Heart left ventricle (tissue), 16 donors: ENCODE data around the gene CPEB1. TPM values are rescaled to one million over a fixed set of nuclear protein-coding genes. Genes with fewer than 3 reads are reported as not detected.

Experiments
- ATAC-seq, 4 donors: fragments of 200-7000 bp; cut with Tn5 transposase; one replicate each; pipeline ENCODE4 v1.9.1; 2020 to 2022; ENCODE audit warnings: moderate library complexity in 4 of 4, mild to moderate bottlenecking in 3 of 4, moderate number of reproducible peaks in 1 of 4
- DNase-seq, 5 donors: peaks; one replicate each; pipeline ENCODE4 v3.0.0-alpha.2; 2020
- H3K27ac ChIP-seq, 12 donors: fragments of 200-600 bp; sonication (generic) in 4 of 12; one replicate each; pipeline versions ENCODE4 v1.5.0 to v1.8.0; 2016 to 2022; ENCODE audit warnings: mild to moderate bottlenecking in 2 of 12
- H3K27me3 ChIP-seq, 9 donors: fragments of 200-600 bp; sonication (generic) in 2 of 9; one replicate each; pipeline versions ENCODE4 v1.5.1 to v1.8.0; 2016 to 2022; ENCODE audit warnings: mild to moderate bottlenecking in 3 of 9
- H3K36me3 ChIP-seq, 9 donors: fragments of 200-600 bp; sonication (generic) in 2 of 9; one replicate each; pipeline versions ENCODE4 v1.5.0 to v1.8.0; 2018 to 2022; ENCODE audit warnings: mild to moderate bottlenecking in 2 of 9
- H3K4me1 ChIP-seq, 12 donors: fragments of 200-600 bp; sonication (generic) in 4 of 12; one replicate each; pipeline versions ENCODE4 v1.5.0 to v1.8.0; 2016 to 2022; ENCODE audit warnings: mild to moderate bottlenecking in 3 of 12
- H3K4me3 ChIP-seq, 12 donors: fragments of 200-600 bp; sonication (generic) in 4 of 12; one replicate each; pipeline versions ENCODE4 v1.5.0 to v1.8.0; 2017 to 2022; ENCODE audit warnings: mild to moderate bottlenecking in 9 of 12, moderate library complexity in 4 of 12
- H3K9me3 ChIP-seq, 12 donors: fragments of 200-600 bp; sonication (generic) in 4 of 12; one replicate each; pipeline versions ENCODE4 v1.5.0 to v1.8.0; 2016 to 2022; ENCODE audit warnings: mild to moderate bottlenecking in 1 of 12
- CTCF ChIP-seq, 12 donors: fragments of 200-600 bp; sonication (generic) in 4 of 12; IDR thresholded peaks; one replicate each; pipeline versions ENCODE4 v1.5.0 to v1.8.0; 2018 to 2022; ENCODE audit warnings: antibody characterized with exemption in 12 of 12, mild to moderate bottlenecking in 5 of 12
- POLR2A ChIP-seq, 2 donors: fragments of 450-650 bp; IDR thresholded peaks; one replicate each; pipeline ENCODE4 v1.6.1; 2017; ENCODE audit warnings: antibody characterized with exemption in 2 of 2, mild to moderate bottlenecking in 2 of 2, moderate library complexity in 2 of 2
- WGBS, 4 donors: extraction: QIAGEN DNeasy Blood & Tissue Kit in 2 of 4; methylation state at CpG; one replicate each; pipeline versions ENCODE4 v1.1.5 to v1.1.7; 2013 to 2018; 5-methylcytosine and 5-hydroxymethylcytosine counted together
- intact Hi-C, 10 donors: fragments of 100-400 bp; cut with DNase I; formaldehyde crosslinking; loops; one replicate each; pipeline versions ENCODE4 v1.11.1 to v1.14.2; 2022
- polyA plus RNA-seq, 2 donors: library from polyadenylated mRNA; stranded (reverse); fragments of 200-250 nt; gene quantifications; one replicate each; pipeline ENCODE4 v1.2.3, GENCODE V29; 2013
- total RNA-seq, 9 donors: library from RNA; depleted of rRNA in 2 of 9; stranded (reverse); fragments of >200 nt in 2 of 9; fragmentation: NEBNext Ultra II Directional in 3 of 9; extraction: Animal tissue kit (Norgen Biotek cat#: 25700) in 3 of 9; gene quantifications; one replicate each; pipeline versions ENCODE4 v1.1.0 to v1.2.4, GENCODE V29; 2016 to 2023
- donor health status: ischemic (EF 13 %, LVEDD 7.1; RV severe dilation, severe dysfunction).
- donor health status: healthy with polysubstance abuse.
- donor health status: DM: no; HTN: yes; CAD: no.
- donor health status: DM: no; HTN: no; CAD: no.
- donor health status: ischemic (EF 25% LVEDD 6.9; RV normal size, moderate dysfunction).
- donor health status: ischemic (EF 25% LVEDD 5.7; RV mildly dilated, moderate dysfunction).
- donor health status: healthy.
- donor health status: DM: yes; HTN: yes; CAD: no.
- donor health status: ischemic (EF 35%, LVEDD 5.7; RV mildly dilated, moderate dysfunction).
- donor health status: nonischemic (EF 11% LVEDD 7.7; RV severe dilation, severe dysfunction).
- donor health status: DM: yes; HTN: yes; CAD: no.
- donor health status: PGD.
- donor health status: ischemic (EF 29% LVEDD 5.4; RV normal size, mild dysfunction).
- donor health status: nonischemic (EF 23%, LVEDD 6.1; RV moderate dilation, normal function).

The CPEB1 gene
- total and polyA plus RNA-seq, 11 donors, result 0.07 to 8.7 (median 0.54) TPM; not detected in 1

DNA sequence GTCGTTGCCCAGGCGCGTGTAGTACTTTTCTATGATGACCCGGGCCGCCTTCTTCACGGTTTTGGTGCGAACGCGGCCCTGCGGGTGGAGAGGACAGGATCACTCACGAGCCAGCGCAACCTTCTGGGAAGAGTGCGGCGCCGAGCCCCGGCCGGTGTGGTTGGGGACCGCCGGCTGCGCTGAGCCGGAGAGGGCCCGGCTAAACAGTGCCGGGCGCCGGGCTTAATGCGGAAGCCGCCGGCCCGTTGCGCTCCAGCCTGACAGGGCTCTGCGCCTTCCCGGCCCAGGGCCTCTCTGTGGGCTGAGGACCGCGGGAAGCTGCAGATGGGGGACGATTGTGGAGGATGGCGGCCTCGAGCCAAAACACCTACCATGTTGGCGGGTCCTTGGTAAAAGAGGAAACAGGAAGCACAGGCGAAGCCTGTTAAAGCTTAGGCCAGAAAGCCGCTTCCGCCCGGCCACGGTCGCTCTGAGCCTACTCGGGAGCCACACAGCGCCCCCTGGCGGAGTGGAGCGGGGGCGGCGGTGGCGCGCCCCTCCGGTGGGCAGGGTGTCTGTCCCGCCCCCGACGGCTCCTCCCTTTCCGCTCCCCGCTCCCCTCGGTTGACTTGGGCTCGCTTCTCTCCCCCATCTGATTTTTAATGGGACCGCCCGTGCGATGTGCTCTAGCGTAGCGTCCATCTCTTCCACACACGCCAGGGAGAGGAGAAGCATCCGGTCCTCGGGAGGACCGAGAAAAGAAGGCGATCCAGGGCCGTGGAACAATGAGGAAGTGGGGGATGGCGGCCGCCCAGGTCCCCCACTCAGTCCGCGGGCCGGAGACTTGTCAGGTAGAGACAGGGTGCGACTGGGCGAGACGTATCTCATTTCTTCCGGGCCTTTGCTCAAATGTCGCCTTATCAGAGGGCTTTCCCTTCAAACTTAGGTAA, 106.8 kb downstream of the CPEB1 start, which contains the start of gene RPS17:
Gene RPS17, minus strand, starts transcription at position 403 of the 929 bp plus-strand sequence. Its CDS starts 29 bp downstream, at position 374.
- Histone ChIP-seq H3K4me3 (peak within 1 kb of the TSS; percentile 64 to 99 (median 77)), H3K27me3 (no peaks in the 10 kb centered on the region), H3K36me3 (peaks cover 0 to 39% (median 36%) of the 10 kb centered on the region in 9 donors), H3K9me3 (no peaks in the 10 kb centered on the region), H3K27ac (peak within 1 kb of the TSS; percentile 69 to 94 (median 84)), H3K4me1 (peaks cover 6 to 47% (median 20%) of the 10 kb centered on the region in 12 donors)
- DNase-seq (peak; percentile 96 to 98 (median 97)), ATAC-seq (peak; percentile 96 to 98 (median 98))
- intact Hi-C loops, result loop anchor here in 2 of 10 donors (2.0 to 10.0 kb wide), 3 partner anchors 210 to 667 kb away; partner anchors contain the start of genes HDGFL3 (in 1 of the 2) and MEX3B (in 1 of the 2)
- TF ChIP-seq POLR2A (IDR thresholded peaks at IDR 0.05) (peak; percentile 49 to 87), CTCF (IDR thresholded peaks at IDR 0.05) (peak; percentile 99 to 100 (median 100))
- 0 to 1% (median 1%) methylated on average over 51 to 81 of the region's 81 CpGs for WGBS, 4 donors

DNA sequence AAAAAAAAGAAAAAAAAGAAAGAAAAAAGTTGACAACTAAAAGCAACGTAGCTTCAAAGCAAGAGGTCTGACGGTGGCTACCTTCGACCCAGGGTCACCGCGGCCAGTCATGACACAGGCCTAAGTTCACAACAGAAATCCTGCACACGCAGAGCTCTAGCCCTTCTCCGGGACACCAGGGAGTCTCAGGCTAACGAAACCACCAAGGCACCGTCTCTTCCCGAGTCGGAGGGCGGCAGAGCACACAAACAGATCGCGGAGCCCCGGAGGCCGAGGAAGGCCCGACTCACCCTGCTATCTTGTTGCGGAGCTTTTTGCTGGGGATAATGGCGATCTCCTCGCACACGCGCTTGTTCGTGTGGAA, 107.5 kb downstream of the CPEB1 start:
- intact Hi-C loops, result loop anchor here in 7 of 10 donors (2.0 to 10.0 kb wide), 7 partner anchors 211 to 668 kb away; partner anchors contain the start of genes MEX3B (in 2 of the 7), C15orf40 (in 1 of the 7), FSD2 (in 1 of the 7) and HDGFL3 (in 1 of the 7)
- Histone ChIP-seq H3K9me3 (no peaks in the 10 kb centered on the region), H3K4me1 (peaks cover 6 to 47% (median 20%) of the 10 kb centered on the region in 12 donors), H3K4me3 (peak overlapping the region; percentile 64 to 99 (median 77)), H3K27me3 (no peaks in the 10 kb centered on the region), H3K27ac (peak overlapping the region; percentile 48 to 94 (median 84)), H3K36me3 (peaks cover 0 to 45% (median 43%) of the 10 kb centered on the region in 9 donors)
- WGBS, 4 donors, result 0 to 3% (median 1%) methylated on average over 22 to 23 of the region's 23 CpGs
- TF ChIP-seq POLR2A (IDR thresholded peaks at IDR 0.05) (no peak), CTCF (IDR thresholded peaks at IDR 0.05) (no peak)
- ATAC-seq, result peak in 1 of 4 donors; percentile 21
- DNase-seq, result no peak

DNA sequence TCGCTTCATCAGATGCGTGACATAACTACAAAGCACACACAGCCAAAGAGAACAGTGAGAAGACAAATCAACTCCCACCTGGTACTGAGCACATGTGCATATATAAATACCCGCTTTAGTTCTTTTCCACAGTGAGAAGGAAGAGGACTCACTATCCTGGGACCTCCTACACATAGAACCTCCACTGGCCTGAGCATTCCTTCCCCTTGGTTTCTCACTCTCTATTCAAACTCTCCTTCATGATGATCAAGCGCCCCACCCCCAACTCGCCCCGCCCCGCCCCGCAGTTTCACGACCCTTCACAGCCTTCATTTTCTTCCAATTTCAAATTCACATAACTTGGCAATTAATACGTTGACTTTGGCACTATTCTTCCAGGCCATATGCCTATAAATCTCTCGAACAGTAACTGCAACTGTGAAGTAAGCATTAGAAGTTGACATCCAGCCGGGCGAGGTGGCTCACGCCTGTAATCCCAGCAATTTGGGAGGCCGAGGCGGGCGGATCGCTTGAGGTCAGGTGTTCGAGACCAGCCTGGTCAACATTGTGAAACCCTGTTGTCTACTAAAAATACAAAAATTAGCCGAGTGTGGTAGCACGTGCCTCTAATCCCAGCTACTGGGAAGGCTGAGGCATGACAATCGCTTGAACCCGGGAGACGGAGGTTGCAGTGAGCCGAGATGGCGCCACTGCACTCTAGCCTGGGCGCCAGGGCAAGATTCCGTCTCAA, 108.0 kb downstream of the CPEB1 start:
- 23 to 29% (median 28%) methylated on average over 28 of the region's 28 CpGs for WGBS, 4 donors
- ATAC-seq (no peak), DNase-seq (no peak)
- peaks cover 6 to 47% (median 20%) of the 10 kb centered on the region in 12 donors for H3K4me1 ChIP-seq
- peak overlapping the region; percentile 64 to 99 (median 77) for H3K4me3 ChIP-seq
- no peaks in the 10 kb centered on the region for H3K27me3 ChIP-seq
- no peaks in the 10 kb centered on the region for H3K9me3 ChIP-seq
- no peak for TF ChIP-seq POLR2A (IDR thresholded peaks at IDR 0.05)
- TF ChIP-seq CTCF (IDR thresholded peaks at IDR 0.05), result no peak
- H3K27ac ChIP-seq, result peak overlapping the region in 11 of 12 donors; percentile 48 to 94 (median 84)
- intact Hi-C loops, result loop anchor here in 6 of 10 donors (10.0 kb wide), 5 partner anchors 216 to 494 kb away; partner anchors contain the start of genes C15orf40 (in 1 of the 6), FSD2 (in 1 of the 6), MEX3B (in 1 of the 6) and WHAMM (in 1 of the 6)
- H3K36me3 ChIP-seq, result peaks cover 0 to 51% (median 47%) of the 10 kb centered on the region in 9 donors
